Heart right ventricle (tissue), 16 donors: ENCODE data around the gene TMEM121B. TPM values are rescaled to one million over a fixed set of nuclear protein-coding genes. Genes with fewer than 3 reads are reported as not detected.

Experiments used
- ATAC-seq, 8 donors: fragments of 200-7000 bp; cut with Tn5 transposase; one replicate each; pipeline ENCODE4 v1.9.1; 2020; ENCODE audit warnings: mild to moderate bottlenecking in 8 of 8, moderate library complexity in 8 of 8, moderate number of reproducible peaks in 1 of 8
- DNase-seq, 2 donors: peaks; one replicate each; pipeline ENCODE4 v3.0.0-alpha.2; 2020
- H3K27ac ChIP-seq, 10 donors: fragments of 200-600 bp; sonication (generic) in 2 of 10; one replicate each; pipeline versions ENCODE4 v1.5.0 to v1.8.0; 2020 to 2022; ENCODE audit warnings: mild to moderate bottlenecking in 3 of 10
- H3K27me3 ChIP-seq, 7 donors: fragments of 200-600 bp; one replicate each; pipeline ENCODE4 v1.8.0; 2021 to 2022; ENCODE audit warnings: mild to moderate bottlenecking in 2 of 7
- H3K36me3 ChIP-seq, 9 donors: fragments of 200-600 bp; sonication (generic) in 1 of 9; one replicate each; pipeline versions ENCODE4 v1.5.0 to v1.8.0; 2020 to 2022; ENCODE audit warnings: mild to moderate bottlenecking in 2 of 9
- H3K4me1 ChIP-seq, 9 donors: fragments of 200-600 bp; sonication (generic) in 1 of 9; one replicate each; pipeline versions ENCODE4 v1.5.0 to v1.8.0; 2020 to 2022; ENCODE audit warnings: mild to moderate bottlenecking in 4 of 9
- H3K4me3 ChIP-seq, 10 donors: fragments of 200-600 bp; sonication (generic) in 2 of 10; one replicate each; pipeline versions ENCODE4 v1.5.0 to v1.8.0; 2020 to 2022; ENCODE audit warnings: mild to moderate bottlenecking in 7 of 10, moderate library complexity in 2 of 10
- H3K9me3 ChIP-seq, 11 donors: fragments of 200-600 bp in 10 of 11; sonication (generic) in 2 of 11; one replicate each; pipeline versions ENCODE4 v1.5.0 to v1.8.0; 2013 to 2022; ENCODE audit warnings: mild to moderate bottlenecking in 2 of 11, control low read depth in 1 of 11, moderate library complexity in 1 of 11
- WGBS, 2 donors: extraction: QIAGEN DNeasy Blood & Tissue Kit; methylation state at CpG; one replicate each; pipeline ENCODE4 v1.1.7; 2013; ENCODE audit warnings: inconsistent platforms in 1 of 2; 5-methylcytosine and 5-hydroxymethylcytosine counted together
- intact Hi-C, 10 donors: fragments of 100-400 bp; cut with DNase I; formaldehyde crosslinking; loops; one replicate each; pipeline versions ENCODE4 v1.11.1 to v1.14.2; 2022
- polyA plus RNA-seq, 2 donors: library from polyadenylated mRNA; stranded (reverse); fragments of 200-250 nt; gene quantifications; one replicate each; pipeline ENCODE4 v1.2.3, GENCODE V29; 2013
- total RNA-seq, 10 donors: library from RNA; stranded (reverse); fragmentation: NEBNext Ultra II Directional in 3 of 10; extraction: Animal tissue kit (Norgen Biotek cat#: 25700) in 3 of 10; gene quantifications; one replicate each; pipeline versions ENCODE4 v1.2.1 to v1.2.4, GENCODE V29; 2021 to 2023
- TF ChIP-seq, protein P1 (sequence below), 9 donors: fragments of 200-600 bp; sonication (generic) in 2 of 9; IDR thresholded peaks; one replicate each; pipeline versions ENCODE4 v1.5.0 to v1.8.0; 2021 to 2022; ENCODE audit warnings: antibody characterized with exemption in 9 of 9, mild to moderate bottlenecking in 5 of 9, moderate library complexity in 1 of 9
- donor health status: Arrhythmogenic right ventricular cardiomyopathy.
- donor health status: ischemic (EF 13 %, LVEDD 7.1; RV severe dilation, severe dysfunction).
- donor health status: healthy with polysubstance abuse.
- donor health status: DM: no; HTN: yes; CAD: no.
- donor health status: DM: no; HTN: no; CAD: no.
- donor health status: ischemic (EF 25% LVEDD 6.9; RV normal size, moderate dysfunction).
- donor health status: ischemic (EF 25% LVEDD 5.7; RV mildly dilated, moderate dysfunction).
- donor health status: healthy.
- donor health status: DM: yes; HTN: yes; CAD: no.
- donor health status: Ischemic cardiomyopathy.
- donor health status: ischemic (EF 35%, LVEDD 5.7; RV mildly dilated, moderate dysfunction).
- donor health status: nonischemic (EF 11% LVEDD 7.7; RV severe dilation, severe dysfunction).
- donor health status: DM: yes; HTN: yes; CAD: no.
- donor health status: PGD.
- donor health status: ischemic (EF 29% LVEDD 5.4; RV normal size, mild dysfunction).
- donor health status: nonischemic (EF 23%, LVEDD 6.1; RV moderate dilation, normal function).

The TMEM121B gene
- total and polyA plus RNA-seq, 12 donors = 0.41 to 3.3 (median 1.9) TPM

GRCh38 chr22:17133137-17133536 lies 12.0 kb upstream of the TMEM121B start:
- Histone ChIP-seq H3K27ac (peak overlapping the region in 1 of 10 donors; percentile 69), H3K27me3 (no peaks in the 10 kb centered on the region), H3K4me1 (peaks cover 0 to 15% (median 5%) of the 10 kb centered on the region in 9 donors), H3K4me3 (no peak overlapping the region), H3K36me3 (peaks cover 0 to 19% (median 4%) of the 10 kb centered on the region in 9 donors), H3K9me3 (no peaks in the 10 kb centered on the region)
- TF ChIP-seq, protein P1, sequence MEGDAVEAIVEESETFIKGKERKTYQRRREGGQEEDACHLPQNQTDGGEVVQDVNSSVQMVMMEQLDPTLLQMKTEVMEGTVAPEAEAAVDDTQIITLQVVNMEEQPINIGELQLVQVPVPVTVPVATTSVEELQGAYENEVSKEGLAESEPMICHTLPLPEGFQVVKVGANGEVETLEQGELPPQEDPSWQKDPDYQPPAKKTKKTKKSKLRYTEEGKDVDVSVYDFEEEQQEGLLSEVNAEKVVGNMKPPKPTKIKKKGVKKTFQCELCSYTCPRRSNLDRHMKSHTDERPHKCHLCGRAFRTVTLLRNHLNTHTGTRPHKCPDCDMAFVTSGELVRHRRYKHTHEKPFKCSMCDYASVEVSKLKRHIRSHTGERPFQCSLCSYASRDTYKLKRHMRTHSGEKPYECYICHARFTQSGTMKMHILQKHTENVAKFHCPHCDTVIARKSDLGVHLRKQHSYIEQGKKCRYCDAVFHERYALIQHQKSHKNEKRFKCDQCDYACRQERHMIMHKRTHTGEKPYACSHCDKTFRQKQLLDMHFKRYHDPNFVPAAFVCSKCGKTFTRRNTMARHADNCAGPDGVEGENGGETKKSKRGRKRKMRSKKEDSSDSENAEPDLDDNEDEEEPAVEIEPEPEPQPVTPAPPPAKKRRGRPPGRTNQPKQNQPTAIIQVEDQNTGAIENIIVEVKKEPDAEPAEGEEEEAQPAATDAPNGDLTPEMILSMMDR (IDR thresholded peaks at IDR 0.05) = no peak
- DNase-seq (no peak), ATAC-seq (no peak)
- intact Hi-C loops = no loop called here
- 93 to 94% methylated on average over 7 of the region's 7 CpGs for WGBS, 2 donors

GRCh38 chr22:17132112-17132511 lies 11.0 kb upstream of the TMEM121B start:
- H3K36me3 ChIP-seq = peaks cover 0 to 8% (median 0%) of the 10 kb centered on the region in 9 donors
- peak overlapping the region in 8 of 10 donors; percentile 33 to 69 (median 54) for H3K27ac ChIP-seq
- peak overlapping the region in 3 of 10 donors; percentile 12 to 24 (median 14) for H3K4me3 ChIP-seq
- no peaks in the 10 kb centered on the region for H3K27me3 ChIP-seq
- WGBS, 2 donors = 5 to 22% methylated on average over 2 of the region's 2 CpGs
- intact Hi-C loops = loop anchor here in 1 of 10 donors (1.0 kb wide), 1 partner anchor 11 kb away; the partner anchor contains the start of gene TMEM121B
- peak in 1 of 2 donors; percentile 64 for DNase-seq
- peak; percentile 81 to 97 (median 92) for ATAC-seq
- TF ChIP-seq, protein P1 (IDR thresholded peaks at IDR 0.05) = no peak
- H3K4me1 ChIP-seq = peaks cover 0 to 15% (median 5%) of the 10 kb centered on the region in 9 donors
- no peaks in the 10 kb centered on the region for H3K9me3 ChIP-seq

DNA sequence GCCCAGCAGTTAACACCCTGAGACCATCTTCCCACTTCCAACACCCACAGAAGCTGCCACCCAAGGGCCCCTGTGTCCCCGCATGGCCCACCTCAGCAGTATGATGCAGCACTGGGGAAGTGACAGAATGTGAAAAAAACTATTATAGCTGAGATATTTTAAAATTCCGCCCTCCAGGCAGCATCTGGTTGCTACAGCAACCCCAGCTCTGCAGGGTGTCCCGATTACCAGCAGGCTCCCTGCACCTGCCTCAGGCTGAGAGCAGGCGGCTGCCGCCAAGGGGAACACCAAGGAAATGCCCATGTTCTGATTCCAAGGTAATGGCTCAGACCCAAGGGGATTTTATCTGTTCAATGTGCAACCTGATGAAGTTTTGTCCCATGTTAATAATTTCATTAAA lies 10.5 kb upstream of the TMEM121B start:
- Histone ChIP-seq H3K27ac (peak overlapping the region in 8 of 10 donors; percentile 33 to 69 (median 54)), H3K4me1 (peaks cover 0 to 15% (median 5%) of the 10 kb centered on the region in 9 donors), H3K27me3 (no peaks in the 10 kb centered on the region), H3K4me3 (peak overlapping the region in 4 of 10 donors; percentile 12 to 24 (median 14)), H3K36me3 (peaks cover 0 to 4% (median 0%) of the 10 kb centered on the region in 9 donors), H3K9me3 (no peaks in the 10 kb centered on the region)
- ATAC-seq = peak in 7 of 8 donors; percentile 67 to 84 (median 80)
- WGBS, 2 donors = 22 to 34% methylated on average over 5 of the region's 5 CpGs
- DNase-seq = no peak
- TF ChIP-seq, protein P1 (IDR thresholded peaks at IDR 0.05) = peak in 3 of 9 donors; percentile 25 to 33 (median 30)
- intact Hi-C loops = loop anchor here in 1 of 10 donors (1.0 kb wide), 1 partner anchor 10 kb away; the partner anchor contains the start of gene TMEM121B

DNA sequence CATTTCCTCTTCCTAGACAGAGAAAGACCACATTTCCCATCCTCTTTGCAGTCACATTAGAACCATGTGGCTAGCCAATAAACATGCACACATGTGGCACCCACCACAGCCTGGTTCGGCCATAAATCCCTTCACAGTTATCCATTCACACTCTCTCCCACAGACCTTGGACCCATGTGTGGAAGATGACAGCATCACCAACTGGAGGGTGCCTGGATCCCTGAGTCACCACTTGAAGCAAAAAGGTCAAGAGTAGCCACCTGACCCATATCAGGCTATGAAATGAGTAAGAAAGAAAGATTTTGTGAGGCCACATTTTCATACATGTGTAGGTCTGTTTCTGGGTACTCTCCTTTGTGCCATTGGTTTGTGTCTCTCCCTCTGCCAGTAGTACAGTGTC lies 9.0 kb upstream of the TMEM121B start:
- TF ChIP-seq, protein P1 (IDR thresholded peaks at IDR 0.05) = no peak
- ATAC-seq = no peak
- WGBS, 2 donors = 95 to 100% methylated on average over 1 of the region's 1 CpG
- no peak overlapping the region for H3K27ac ChIP-seq
- intact Hi-C loops = no loop called here
- no peaks in the 10 kb centered on the region for H3K9me3 ChIP-seq
- H3K36me3 ChIP-seq = peaks cover 0 to 2% (median 0%) of the 10 kb centered on the region in 9 donors
- H3K4me3 ChIP-seq = no peak overlapping the region
- H3K27me3 ChIP-seq = no peaks in the 10 kb centered on the region
- peaks cover 0 to 15% (median 5%) of the 10 kb centered on the region in 9 donors for H3K4me1 ChIP-seq
- no peak for DNase-seq
